Activated naive CD4-positive, alpha-beta T cell treated with anti-CD3 and anti-CD28 coated beads, Interleukin-2, amount 10 ng/mL, durations not matched to agents 7 days and 5 days (primary cell): Measurements from ENCODE around the gene RAPGEF2.

ENCODE experiments used
- CTCF ChIA-PET: fragments of 350-600 bp; sonication (Branson Sonifier 250); formaldehyde crosslinking; loops from one replicate; lab custom pipeline; 2021; ENCODE audit warnings: antibody characterized with exemption; lab: Charles Lee
- DNase-seq: peaks from one replicate; pipeline ENCODE4 v3.0.0-alpha.2; 2020
- H3K27ac Mint-ChIP-seq: one replicate; pipeline ENCODE4 v1.8.0; 2021; ENCODE audit warnings: mild to moderate bottlenecking, moderate library complexity, mixed read lengths
- H3K27me3 Mint-ChIP-seq: one replicate; pipeline ENCODE4 v1.8.0; 2021; ENCODE audit warnings: mild to moderate bottlenecking, mixed read lengths
- H3K36me3 Mint-ChIP-seq: one replicate; pipeline ENCODE4 v1.8.0; 2021; ENCODE audit warnings: mixed read lengths
- H3K4me1 Mint-ChIP-seq: one replicate; pipeline ENCODE4 v1.8.0; 2021; ENCODE audit warnings: mixed read lengths
- H3K4me3 Mint-ChIP-seq: one replicate; pipeline ENCODE4 v1.8.0; 2021; ENCODE audit warnings: mild to moderate bottlenecking, moderate library complexity, mixed read lengths
- H3K9me3 Mint-ChIP-seq: one replicate; pipeline ENCODE4 v1.8.0; 2021; ENCODE audit warnings: mixed read lengths

RAPGEF2 gene

DNA sequence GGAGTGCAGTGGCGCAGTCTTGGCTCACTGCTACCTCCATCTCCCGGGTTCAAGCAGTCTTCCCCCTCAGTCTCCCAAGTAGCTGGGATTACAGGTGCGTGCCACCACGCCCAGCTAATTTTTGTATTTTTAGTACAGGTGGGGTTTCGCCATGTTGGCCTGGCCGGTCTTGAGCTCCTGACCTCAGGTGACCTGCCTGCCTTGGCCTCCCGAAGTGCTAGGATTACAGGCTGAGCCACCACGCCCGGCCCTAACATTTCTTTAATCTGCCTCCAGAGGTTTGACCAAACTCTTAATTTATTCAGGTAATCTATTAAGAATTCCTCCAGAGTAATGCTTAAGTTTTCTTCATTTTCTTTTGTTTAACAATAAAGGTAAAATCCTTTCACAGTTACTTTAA is 171.0 kb downstream of the RAPGEF2 start:
- Mint-ChIP-seq H3K36me3 (no peaks in the 10 kb centered on the region), H3K27me3 (no peaks in the 10 kb centered on the region), H3K27ac (no peak overlapping the region), H3K4me3 (no peak overlapping the region), H3K4me1 (no peaks in the 10 kb centered on the region), H3K9me3 (no peaks in the 10 kb centered on the region)
- no peak for DNase-seq
- CTCF ChIA-PET = no interaction called here

- no peak for DNase-seq
- no peaks in the 10 kb centered on the region for H3K27me3 Mint-ChIP-seq
- H3K4me3 Mint-ChIP-seq = no peak overlapping the region
- no peak overlapping the region for H3K27ac Mint-ChIP-seq
- no peaks in the 10 kb centered on the region for H3K36me3 Mint-ChIP-seq
- H3K4me1 Mint-ChIP-seq = no peaks in the 10 kb centered on the region
- CTCF ChIA-PET = no interaction called here
- H3K9me3 Mint-ChIP-seq = no peaks in the 10 kb centered on the region
These were observed 175.5 kb downstream of the RAPGEF2 start for GRCh38 chr4:159278399-159278798.

DNA sequence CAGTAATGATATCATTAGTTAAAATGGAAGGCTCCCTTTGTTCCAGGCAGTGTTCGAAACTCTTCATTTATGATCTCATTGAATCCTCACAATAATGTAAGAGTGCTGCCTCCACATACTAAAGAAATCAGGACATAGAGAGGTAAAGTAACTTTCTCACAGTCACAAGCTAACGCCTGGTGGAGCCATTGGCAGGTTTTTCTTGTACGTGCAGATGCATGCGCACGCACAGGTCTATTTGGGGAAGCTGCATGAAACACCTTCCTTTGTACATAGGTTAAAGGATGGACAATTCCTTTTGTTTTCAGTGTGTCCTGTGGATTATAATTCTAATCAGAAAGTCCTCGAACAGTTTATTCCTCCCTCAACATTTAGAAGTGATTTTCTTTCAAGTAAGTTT is 176.2 kb downstream of the RAPGEF2 start:
- Mint-ChIP-seq H3K4me1 (no peaks in the 10 kb centered on the region), H3K9me3 (no peaks in the 10 kb centered on the region), H3K27me3 (no peaks in the 10 kb centered on the region), H3K27ac (no peak overlapping the region), H3K36me3 (no peaks in the 10 kb centered on the region), H3K4me3 (no peak overlapping the region)
- no peak for DNase-seq
- CTCF ChIA-PET = no interaction called here

GRCh38 chr4:159280442-159281172 is 177.7 kb downstream of the RAPGEF2 start:
- H3K36me3 Mint-ChIP-seq = no peaks in the 10 kb centered on the region
- H3K9me3 Mint-ChIP-seq = no peaks in the 10 kb centered on the region
- no peaks in the 10 kb centered on the region for H3K27me3 Mint-ChIP-seq
- H3K4me3 Mint-ChIP-seq = no peak overlapping the region
- CTCF ChIA-PET = no interaction called here
- DNase-seq = no peak
- H3K27ac Mint-ChIP-seq = no peak overlapping the region
- H3K4me1 Mint-ChIP-seq = no peaks in the 10 kb centered on the region

GRCh38 chr4:159281771-159282170 is 178.9 kb downstream of the RAPGEF2 start:
- H3K9me3 Mint-ChIP-seq = no peaks in the 10 kb centered on the region
- H3K4me1 Mint-ChIP-seq = no peaks in the 10 kb centered on the region
- no peak overlapping the region for H3K4me3 Mint-ChIP-seq
- no peak overlapping the region for H3K27ac Mint-ChIP-seq
- H3K36me3 Mint-ChIP-seq = no peaks in the 10 kb centered on the region
- CTCF ChIA-PET = no interaction called here
- DNase-seq = no peak
- H3K27me3 Mint-ChIP-seq = no peaks in the 10 kb centered on the region

- no peaks in the 10 kb centered on the region for H3K9me3 Mint-ChIP-seq
- H3K4me1 Mint-ChIP-seq = no peaks in the 10 kb centered on the region
- H3K27me3 Mint-ChIP-seq = no peaks in the 10 kb centered on the region
- no peak overlapping the region for H3K27ac Mint-ChIP-seq
- CTCF ChIA-PET = no interaction called here
- no peak overlapping the region for H3K4me3 Mint-ChIP-seq
- H3K36me3 Mint-ChIP-seq = no peaks in the 10 kb centered on the region
- DNase-seq = no peak
These were observed 179.4 kb downstream of the RAPGEF2 start for GRCh38 chr4:159282329-159282728.

GRCh38 chr4:159282944-159283343 is 180.1 kb downstream of the RAPGEF2 start:
- Mint-ChIP-seq H3K4me1 (no peaks in the 10 kb centered on the region), H3K36me3 (no peaks in the 10 kb centered on the region), H3K4me3 (no peak overlapping the region), H3K9me3 (no peaks in the 10 kb centered on the region), H3K27me3 (no peaks in the 10 kb centered on the region), H3K27ac (no peak overlapping the region)
- no peak for DNase-seq
- CTCF ChIA-PET = no interaction called here

GRCh38 chr4:159283696-159284095 is 180.8 kb downstream of the RAPGEF2 start:
- Mint-ChIP-seq H3K4me1 (no peaks in the 10 kb centered on the region), H3K4me3 (no peak overlapping the region), H3K27ac (no peak overlapping the region), H3K27me3 (no peaks in the 10 kb centered on the region), H3K9me3 (no peaks in the 10 kb centered on the region), H3K36me3 (no peaks in the 10 kb centered on the region)
- DNase-seq = no peak
- CTCF ChIA-PET = no interaction called here

GRCh38 chr4:159284113-159284512 is 181.2 kb downstream of the RAPGEF2 start:
- Mint-ChIP-seq H3K4me3 (no peak overlapping the region), H3K36me3 (no peaks in the 10 kb centered on the region), H3K9me3 (no peaks in the 10 kb centered on the region), H3K4me1 (no peaks in the 10 kb centered on the region), H3K27me3 (no peaks in the 10 kb centered on the region), H3K27ac (no peak overlapping the region)
- no peak for DNase-seq
- CTCF ChIA-PET = no interaction called here

DNA sequence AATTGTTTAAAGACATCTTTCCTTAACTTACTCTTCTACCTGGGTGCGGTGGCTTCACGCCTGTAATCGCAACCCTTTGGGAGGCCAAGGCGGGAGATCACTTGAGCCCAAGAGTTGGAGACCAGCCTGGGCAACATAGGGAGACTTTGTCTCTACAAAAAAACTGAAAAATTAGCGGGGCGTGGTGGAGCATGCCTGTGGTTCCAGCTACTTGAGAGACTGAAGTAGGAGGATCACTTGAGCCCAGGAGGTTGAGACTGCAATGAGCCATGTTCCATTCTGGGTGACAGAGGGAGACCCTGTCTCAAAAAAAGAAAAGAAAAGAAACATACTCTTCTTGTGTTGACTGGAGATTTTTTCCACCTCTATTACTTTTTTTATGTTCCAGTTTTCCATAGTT is 181.9 kb downstream of the RAPGEF2 start:
- Mint-ChIP-seq H3K9me3 (no peaks in the 10 kb centered on the region), H3K4me3 (no peak overlapping the region), H3K4me1 (peaks cover 2% of the 10 kb centered on the region), H3K27me3 (no peaks in the 10 kb centered on the region), H3K27ac (no peak overlapping the region), H3K36me3 (no peaks in the 10 kb centered on the region)
- no peak for DNase-seq
- CTCF ChIA-PET = no interaction called here

GRCh38 chr4:159287767-159288166 is 184.9 kb downstream of the RAPGEF2 start:
- Mint-ChIP-seq H3K27me3 (no peaks in the 10 kb centered on the region), H3K27ac (no peak overlapping the region), H3K4me1 (peaks cover 2% of the 10 kb centered on the region), H3K9me3 (no peaks in the 10 kb centered on the region), H3K36me3 (no peaks in the 10 kb centered on the region), H3K4me3 (no peak overlapping the region)
- CTCF ChIA-PET = no interaction called here
- no peak for DNase-seq

- Mint-ChIP-seq H3K4me3 (no peak overlapping the region), H3K27me3 (no peaks in the 10 kb centered on the region), H3K9me3 (no peaks in the 10 kb centered on the region), H3K27ac (no peak overlapping the region), H3K4me1 (peaks cover 2% of the 10 kb centered on the region), H3K36me3 (no peaks in the 10 kb centered on the region)
- DNase-seq = no peak
- CTCF ChIA-PET = no interaction called here
These were observed 186.8 kb downstream of the RAPGEF2 start for GRCh38 chr4:159289682-159290081.

DNA sequence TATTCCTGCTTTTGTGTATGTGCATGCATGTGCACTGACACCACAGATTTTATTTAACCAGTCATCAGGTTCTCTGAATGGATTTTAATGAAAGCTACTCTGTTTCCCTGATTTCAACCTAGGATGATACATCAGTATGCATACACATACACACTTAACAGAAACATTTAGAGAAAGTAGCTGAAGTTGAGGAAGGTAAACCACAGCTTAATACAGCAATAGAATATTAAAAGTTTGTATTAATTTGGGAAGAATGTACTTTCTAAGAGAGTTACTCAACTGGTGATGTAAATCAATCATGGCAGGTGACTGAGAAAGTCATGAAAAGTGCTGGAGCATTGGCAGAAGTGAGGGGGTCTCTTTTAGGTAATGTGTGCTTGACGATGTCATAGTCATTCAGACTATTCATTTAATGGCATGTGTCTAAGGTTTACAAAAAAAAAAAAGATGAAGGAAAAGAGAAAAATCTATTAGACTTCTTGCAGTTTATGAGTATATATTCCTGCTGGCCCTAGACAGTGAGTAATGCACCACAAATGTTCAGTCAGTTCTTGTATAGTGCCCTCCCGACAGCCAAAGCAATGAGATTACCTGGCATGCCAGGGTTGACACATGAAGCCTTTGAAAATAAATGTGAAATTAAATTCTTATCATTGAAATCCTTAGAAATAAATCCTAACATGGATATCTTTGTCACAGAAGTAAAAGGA is 187.6 kb downstream of the RAPGEF2 start:
- no peak for DNase-seq
- CTCF ChIA-PET = no interaction called here

DNA sequence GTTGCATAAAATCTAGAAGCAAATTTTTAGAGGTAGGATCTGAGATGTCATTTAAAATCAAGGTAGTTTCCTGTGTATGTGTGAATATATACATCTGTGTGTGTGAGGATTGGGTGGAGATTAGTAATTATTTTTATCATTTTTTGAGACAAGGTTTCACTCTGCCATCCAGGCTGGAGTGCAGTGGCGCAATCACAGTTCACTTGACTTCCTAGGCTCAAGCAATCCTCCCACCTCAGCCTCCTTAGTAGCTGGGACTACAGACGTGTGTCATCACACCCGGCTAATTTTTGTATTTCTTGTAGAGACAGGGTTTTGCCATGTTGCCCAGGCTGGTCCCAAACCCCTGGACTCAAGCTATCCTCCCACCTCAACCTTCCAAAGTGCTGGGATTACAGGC is 188.3 kb downstream of the RAPGEF2 start:
- CTCF ChIA-PET = no interaction called here
- Mint-ChIP-seq H3K4me3 (no peak overlapping the region), H3K27me3 (no peaks in the 10 kb centered on the region), H3K27ac (no peak overlapping the region), H3K36me3 (no peaks in the 10 kb centered on the region), H3K9me3 (no peaks in the 10 kb centered on the region), H3K4me1 (peaks cover 2% of the 10 kb centered on the region)
- DNase-seq = no peak

More for the DNA sequence above, 187.6 kb downstream of the RAPGEF2 start:
- no peak overlapping the region for H3K27ac Mint-ChIP-seq
- no peaks in the 10 kb centered on the region for H3K27me3 Mint-ChIP-seq
- no peak overlapping the region for H3K4me3 Mint-ChIP-seq
- no peaks in the 10 kb centered on the region for H3K9me3 Mint-ChIP-seq
- H3K36me3 Mint-ChIP-seq = no peaks in the 10 kb centered on the region
- H3K4me1 Mint-ChIP-seq = peaks cover 2% of the 10 kb centered on the region

GRCh38 chr4:159292137-159292896 is 189.4 kb downstream of the RAPGEF2 start:
- no peak overlapping the region for H3K27ac Mint-ChIP-seq
- no peaks in the 10 kb centered on the region for H3K27me3 Mint-ChIP-seq
- CTCF ChIA-PET = no interaction called here
- no peak for DNase-seq
- no peak overlapping the region for H3K4me3 Mint-ChIP-seq
- H3K4me1 Mint-ChIP-seq = peaks cover 2% of the 10 kb centered on the region
- H3K36me3 Mint-ChIP-seq = no peaks in the 10 kb centered on the region
- no peaks in the 10 kb centered on the region for H3K9me3 Mint-ChIP-seq
